Astrocyte (in vitro differentiated cells and primary cell): ENCODE data around the gene ANKRD2.

ENCODE experiments used
- EZH2 ChIP-seq: IDR thresholded peaks from 2 replicates; pipeline ENCODE4 v1.6.1; 2012; ENCODE audit warnings: mild to moderate bottlenecking, low read length, inconsistent platforms; ENCODE audit not compliant: insufficient read depth
- TF ChIP-seq, protein P1 (sequence below): IDR thresholded peaks from 2 replicates; pipeline ENCODE4 v1.5.1; 2011; ENCODE audit warnings: low read depth, mild to moderate bottlenecking, inconsistent platforms, low read length, moderate library complexity; ENCODE audit not compliant: insufficient read depth

DNA sequence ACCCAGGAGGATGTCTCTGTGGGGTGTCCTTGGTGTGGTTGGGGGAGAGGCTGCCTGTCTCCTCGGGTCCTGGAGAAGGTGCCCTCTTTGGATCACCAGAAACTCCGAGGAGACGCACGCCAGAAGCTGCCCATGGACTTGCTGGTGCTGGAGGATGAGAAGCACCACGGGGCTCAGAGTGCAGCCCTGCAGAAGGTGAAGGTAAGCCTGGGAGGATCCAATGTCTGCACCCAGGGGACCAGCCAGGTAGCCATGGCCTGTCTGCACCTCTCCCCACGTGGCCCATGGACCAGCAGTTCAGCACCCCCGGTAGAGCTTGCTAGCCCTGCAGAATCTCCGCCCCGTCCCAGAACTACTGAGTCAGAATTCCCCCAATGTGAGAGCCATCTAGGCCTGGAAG lies 5.1 kb downstream of the ANKRD2 start:
- TF ChIP-seq, protein P1, sequence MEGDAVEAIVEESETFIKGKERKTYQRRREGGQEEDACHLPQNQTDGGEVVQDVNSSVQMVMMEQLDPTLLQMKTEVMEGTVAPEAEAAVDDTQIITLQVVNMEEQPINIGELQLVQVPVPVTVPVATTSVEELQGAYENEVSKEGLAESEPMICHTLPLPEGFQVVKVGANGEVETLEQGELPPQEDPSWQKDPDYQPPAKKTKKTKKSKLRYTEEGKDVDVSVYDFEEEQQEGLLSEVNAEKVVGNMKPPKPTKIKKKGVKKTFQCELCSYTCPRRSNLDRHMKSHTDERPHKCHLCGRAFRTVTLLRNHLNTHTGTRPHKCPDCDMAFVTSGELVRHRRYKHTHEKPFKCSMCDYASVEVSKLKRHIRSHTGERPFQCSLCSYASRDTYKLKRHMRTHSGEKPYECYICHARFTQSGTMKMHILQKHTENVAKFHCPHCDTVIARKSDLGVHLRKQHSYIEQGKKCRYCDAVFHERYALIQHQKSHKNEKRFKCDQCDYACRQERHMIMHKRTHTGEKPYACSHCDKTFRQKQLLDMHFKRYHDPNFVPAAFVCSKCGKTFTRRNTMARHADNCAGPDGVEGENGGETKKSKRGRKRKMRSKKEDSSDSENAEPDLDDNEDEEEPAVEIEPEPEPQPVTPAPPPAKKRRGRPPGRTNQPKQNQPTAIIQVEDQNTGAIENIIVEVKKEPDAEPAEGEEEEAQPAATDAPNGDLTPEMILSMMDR, result no peak
- TF ChIP-seq EZH2, result no peak
